ENCODE measurements around the gene LIMCH1.

DNA sequence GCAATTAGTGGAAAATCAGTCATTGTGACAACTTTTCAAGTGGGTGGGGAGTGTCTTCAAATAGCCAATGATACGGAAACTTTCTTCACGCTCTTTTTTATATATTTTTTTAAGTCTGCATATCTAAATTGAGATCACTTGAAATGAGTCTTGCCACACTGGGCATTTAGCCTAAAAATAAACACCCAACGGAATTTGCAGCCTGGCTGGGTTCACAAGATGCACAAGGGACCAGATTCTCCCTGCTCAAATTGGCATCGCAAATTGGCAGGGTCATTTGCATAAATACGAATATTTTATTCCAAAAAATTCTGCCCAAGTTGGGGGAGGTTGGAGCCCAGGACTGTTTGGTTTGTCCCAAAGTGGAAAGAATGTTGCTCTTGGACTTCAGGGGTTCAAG, 87.6 kb downstream of the LIMCH1 start:
- TF ChIP-seq, protein P1, sequence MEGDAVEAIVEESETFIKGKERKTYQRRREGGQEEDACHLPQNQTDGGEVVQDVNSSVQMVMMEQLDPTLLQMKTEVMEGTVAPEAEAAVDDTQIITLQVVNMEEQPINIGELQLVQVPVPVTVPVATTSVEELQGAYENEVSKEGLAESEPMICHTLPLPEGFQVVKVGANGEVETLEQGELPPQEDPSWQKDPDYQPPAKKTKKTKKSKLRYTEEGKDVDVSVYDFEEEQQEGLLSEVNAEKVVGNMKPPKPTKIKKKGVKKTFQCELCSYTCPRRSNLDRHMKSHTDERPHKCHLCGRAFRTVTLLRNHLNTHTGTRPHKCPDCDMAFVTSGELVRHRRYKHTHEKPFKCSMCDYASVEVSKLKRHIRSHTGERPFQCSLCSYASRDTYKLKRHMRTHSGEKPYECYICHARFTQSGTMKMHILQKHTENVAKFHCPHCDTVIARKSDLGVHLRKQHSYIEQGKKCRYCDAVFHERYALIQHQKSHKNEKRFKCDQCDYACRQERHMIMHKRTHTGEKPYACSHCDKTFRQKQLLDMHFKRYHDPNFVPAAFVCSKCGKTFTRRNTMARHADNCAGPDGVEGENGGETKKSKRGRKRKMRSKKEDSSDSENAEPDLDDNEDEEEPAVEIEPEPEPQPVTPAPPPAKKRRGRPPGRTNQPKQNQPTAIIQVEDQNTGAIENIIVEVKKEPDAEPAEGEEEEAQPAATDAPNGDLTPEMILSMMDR (conservative IDR thresholded peaks at IDR 0.05; ENCODE audit: low read length): no peak
- no peak for TF ChIP-seq EZH2phosphoT487 (IDR thresholded peaks at IDR 0.05; ENCODE audit: borderline replicate concordance, low read depth, low read length)
